Mesenteric fat pad (tissue), 1 donor: ENCODE data around the gene CTF1. TPM values are rescaled to one million over a fixed set of nuclear protein-coding genes. Genes with fewer than 3 reads are reported as not detected.
A peak's percentile ranks its signal among the peaks of the same experiment; 100 is the strongest.
"Not testable (repeated sequence)": the region's sequence is repeated elsewhere in the genome, so short reads cannot be mapped to it uniquely, and the experiment has no call there.

Experiments used
- DNase-seq: peaks from one replicate; pipeline ENCODE4 v3.0.0-alpha.2; 2020; ENCODE audit warnings: low spot score
- total RNA-seq: library from RNA; stranded (reverse); fragmentation: NEBNext Ultra II Directional; extraction: Animal tissue kit (Norgen Biotek cat#: 25700); gene quantifications from one replicate; pipeline ENCODE4 v1.2.1, GENCODE V29; 2021
- donor health status: DM: yes; HTN: yes; CAD: no.

CTF1 gene
- total RNA-seq, 1 donor from 2014 or later: 4.9 TPM

GRCh38 chr16:30887927-30888326 is 8.5 kb upstream of the CTF1 start:
- DNase-seq: no peak

- no peak for DNase-seq
These were observed 7.4 kb upstream of the CTF1 start for GRCh38 chr16:30888856-30889499.

- no peak for DNase-seq
These were observed 6.7 kb upstream of the CTF1 start for GRCh38 chr16:30889721-30890120.

- not testable (repeated sequence) for DNase-seq
These were observed 5.2 kb upstream of the CTF1 start for GRCh38 chr16:30891043-30891823.

GRCh38 chr16:30892670-30893416 is 3.6 kb upstream of the CTF1 start:
- DNase-seq: no peak

- no peak for DNase-seq
These were observed 3.0 kb upstream of the CTF1 start for GRCh38 chr16:30893417-30893743.

GRCh38 chr16:30893744-30894539 is 2.5 kb upstream of the CTF1 start, which contains the start of gene BCL7C:
Gene BCL7C, minus strand, starts transcription at chr16:30894077. Its CDS starts 133 bp downstream, at chr16:30893944.
- peak; percentile 97 for DNase-seq

- no peak for DNase-seq
These were observed 1.7 kb upstream of the CTF1 start for GRCh38 chr16:30894540-30895368.

GRCh38 chr16:30895627-30896260 is 670 bp upstream of the CTF1 start:
- no peak for DNase-seq

GRCh38 chr16:30896889-30897733 is 697 bp downstream of the CTF1 start:
- peak; percentile 96 for DNase-seq

- DNase-seq: no peak
These were observed 3.4 kb downstream of the CTF1 start for GRCh38 chr16:30899794-30900193.

- no peak for DNase-seq
These were observed 4.2 kb downstream of the CTF1 start for GRCh38 chr16:30900588-30900987.

GRCh38 chr16:30901201-30902028 is 5.0 kb downstream of the CTF1 start:
- DNase-seq: no peak

GRCh38 chr16:30902029-30902972 is 5.9 kb downstream of the CTF1 start:
- peak; percentile 91 for DNase-seq

GRCh38 chr16:30903002-30903401 is 6.6 kb downstream of the CTF1 start:
- DNase-seq: no peak

- DNase-seq: no peak
These were observed 7.2 kb downstream of the CTF1 start for GRCh38 chr16:30903596-30903995.
